Dermis microvascular lymphatic vessel endothelial cell (primary cell): ENCODE data around the gene PPFIA2. TPM values are rescaled to one million over a fixed set of nuclear protein-coding genes. Genes with fewer than 3 reads are reported as not detected.

ENCODE experiments used
- DNase-seq, 2 donors: peaks; one replicate each; pipeline versions ENCODE4 v3.0.0 to v3.0.0-alpha.2; 2010; ENCODE audit warnings: low read depth in 2 of 2
- total RNA-seq: library from RNA; depleted of rRNA; stranded (reverse); fragments of >200 nt; gene quantifications from 2 replicates; pipeline ENCODE4 v1.2.1, GENCODE V29; 2014

The PPFIA2 gene
- total RNA-seq, 1 donor from 2014 or later = not detected

DNA sequence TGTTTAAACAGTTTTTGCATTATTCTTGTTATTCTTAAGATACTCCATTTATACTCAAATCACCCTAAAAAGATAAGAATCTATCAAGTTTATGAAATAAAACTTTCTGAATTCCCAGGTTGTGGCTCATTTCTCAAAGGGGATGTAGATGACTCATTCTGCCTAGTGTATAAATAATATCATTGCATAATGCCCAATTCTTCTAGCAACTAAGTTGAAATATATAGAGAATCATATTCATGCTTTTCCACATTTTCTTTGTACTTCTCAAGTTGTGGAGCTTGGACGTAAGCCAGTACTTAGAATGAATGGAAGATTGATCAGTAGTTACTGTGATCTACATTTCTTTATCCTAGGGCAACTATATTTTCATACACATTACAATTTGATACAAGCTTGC, 201.1 kb downstream of the PPFIA2 start:
- no peak for DNase-seq

GRCh38 chr12:81546811-81547210, 212.3 kb downstream of the PPFIA2 start:
- DNase-seq = no peak

GRCh38 chr12:81543621-81544139, 215.5 kb downstream of the PPFIA2 start:
- no peak for DNase-seq

DNA sequence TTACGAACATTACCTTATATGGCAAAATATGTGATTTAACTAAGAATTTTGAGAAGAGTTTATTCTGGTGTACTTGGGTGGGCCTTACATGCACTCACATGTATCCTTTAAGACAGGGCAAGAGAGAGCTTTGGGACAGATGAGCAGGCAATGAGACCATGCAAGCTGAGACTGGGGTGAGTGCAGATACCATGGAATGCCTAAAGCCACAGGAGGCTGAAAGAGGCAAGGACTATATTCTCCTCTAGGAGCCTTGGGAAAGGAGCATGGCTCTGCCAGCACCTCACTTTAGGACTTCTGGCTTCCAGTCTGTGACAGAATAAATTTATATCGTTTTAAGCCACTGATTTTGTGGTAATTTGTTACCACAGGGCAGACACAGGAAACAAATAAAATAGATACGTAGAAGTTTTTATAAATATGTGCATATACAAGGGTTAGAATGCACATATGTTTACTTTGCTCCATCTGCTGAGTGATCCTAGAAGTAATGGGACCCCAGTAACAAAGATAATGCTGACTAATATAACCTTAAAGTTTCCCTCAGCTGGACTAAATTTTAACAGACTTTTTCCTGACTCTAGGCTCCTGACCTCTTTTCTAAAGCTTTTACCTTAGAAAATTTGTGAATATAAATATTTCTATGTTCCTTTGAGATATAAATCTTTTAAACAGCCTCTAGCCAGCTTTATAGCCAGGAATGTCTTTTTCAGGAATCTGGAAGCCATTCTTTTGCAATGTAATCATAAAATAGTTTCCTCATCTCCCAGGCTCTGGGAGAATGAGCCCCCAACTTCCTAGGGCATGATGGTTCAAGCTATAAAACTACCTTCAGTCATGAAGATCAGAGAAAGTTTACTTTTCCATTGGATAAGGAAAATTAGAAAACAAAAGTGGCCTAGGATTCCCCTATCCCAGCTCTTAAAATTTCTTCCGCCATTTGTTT, 216.8 kb downstream of the PPFIA2 start:
- DNase-seq = no peak

DNA sequence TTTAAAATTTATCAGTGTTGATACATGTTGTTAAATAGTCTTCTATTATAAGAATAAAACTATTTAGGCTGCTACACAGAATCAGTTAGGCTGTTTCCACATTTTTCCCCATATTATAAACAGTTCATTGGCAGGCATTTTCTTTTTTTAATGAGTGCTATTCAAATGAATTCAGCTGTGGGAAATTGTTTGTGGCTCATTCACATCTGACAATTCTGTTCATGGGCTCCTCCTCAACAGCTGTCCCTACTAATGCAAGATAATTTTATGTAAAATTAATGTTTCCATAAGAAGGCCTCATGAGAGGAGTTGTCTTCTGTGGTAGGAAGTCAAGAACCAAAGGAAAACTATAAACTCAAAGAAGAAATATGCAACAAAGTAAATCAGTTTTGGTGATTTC, 218.0 kb downstream of the PPFIA2 start:
- no peak for DNase-seq

- DNase-seq = no peak
Measured at GRCh38 chr12:81539279-81539678, 219.9 kb downstream of the PPFIA2 start.

- DNase-seq = no peak
Measured at GRCh38 chr12:81533054-81533453, 226.1 kb downstream of the PPFIA2 start.

- DNase-seq = no peak
Measured at GRCh38 chr12:81530352-81530751, 228.8 kb downstream of the PPFIA2 start.

GRCh38 chr12:81520064-81520945, 238.8 kb downstream of the PPFIA2 start:
- no peak for DNase-seq

GRCh38 chr12:81518638-81519037, 240.5 kb downstream of the PPFIA2 start:
- DNase-seq = no peak

GRCh38 chr12:81517296-81517695, 241.9 kb downstream of the PPFIA2 start:
- no peak for DNase-seq

GRCh38 chr12:81502912-81503695, 256.0 kb downstream of the PPFIA2 start:
- DNase-seq = no peak

DNA sequence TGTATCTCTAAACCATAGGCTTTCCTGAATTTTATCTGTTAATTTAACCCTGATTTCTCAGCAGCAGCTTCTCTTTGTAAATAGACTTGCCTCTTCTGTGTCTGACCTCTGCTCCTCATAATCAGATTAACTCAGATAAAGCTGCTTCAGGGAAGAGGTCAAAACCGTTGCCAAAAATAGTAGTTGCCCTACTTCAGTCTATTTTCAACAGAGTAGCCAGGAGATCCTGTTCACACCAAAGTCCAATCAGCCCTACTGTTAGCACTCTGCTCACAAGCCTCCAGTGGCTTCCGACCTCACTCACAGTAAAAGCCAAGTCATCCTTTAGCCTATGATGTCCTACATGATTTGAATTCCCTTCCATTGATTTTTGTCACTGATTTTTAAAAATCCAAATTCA, 258.4 kb downstream of the PPFIA2 start:
- DNase-seq = no peak

DNA sequence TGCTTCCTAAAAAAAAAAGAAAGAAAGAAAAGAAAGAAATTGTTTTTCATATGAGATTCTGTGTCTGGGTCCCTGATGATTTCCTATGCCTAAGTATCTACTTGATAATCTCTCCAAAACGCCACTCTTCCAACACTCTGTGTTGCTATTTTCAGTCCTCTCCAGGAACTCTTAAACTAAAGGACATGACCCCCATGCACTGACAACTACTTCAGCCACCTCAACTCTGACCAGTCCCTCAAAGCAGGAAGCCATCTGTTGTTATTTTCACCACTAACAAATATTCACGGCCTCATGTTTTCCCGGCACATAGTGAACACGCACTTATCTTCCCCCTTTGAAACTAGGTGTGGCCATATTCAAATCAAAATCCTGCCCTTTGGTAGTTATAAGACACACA, 259.3 kb downstream of the PPFIA2 start:
- DNase-seq = no peak

DNA sequence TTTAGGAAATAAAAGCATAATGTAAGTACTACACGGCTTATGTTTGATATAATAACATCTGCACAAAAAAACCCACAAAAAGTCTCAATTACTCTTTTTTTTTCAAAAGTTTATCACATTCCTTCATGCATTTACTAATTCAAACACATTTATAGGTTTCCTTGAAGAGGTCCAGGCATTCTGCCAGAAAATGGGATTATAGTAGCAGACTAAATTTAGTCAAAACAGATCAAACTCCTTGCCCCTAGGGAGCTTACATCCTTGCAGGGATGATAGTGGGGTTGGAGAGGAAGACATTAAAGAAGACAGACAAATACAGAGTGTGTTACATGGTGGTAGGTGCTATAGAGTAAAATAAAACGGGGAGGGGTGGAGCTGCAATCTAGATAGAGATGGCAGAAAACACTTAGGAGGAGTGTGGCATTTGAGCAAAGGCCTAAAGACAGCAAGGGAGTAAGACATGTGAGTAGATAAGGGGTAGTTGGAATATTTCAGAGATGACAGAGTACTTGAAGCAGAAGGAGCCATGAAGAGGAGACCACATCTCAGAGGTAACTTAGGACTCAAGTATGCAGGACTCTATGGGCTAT, 266.9 kb downstream of the PPFIA2 start:
- no peak for DNase-seq

GRCh38 chr12:81472934-81473333, 286.2 kb downstream of the PPFIA2 start:
- no peak for DNase-seq

- DNase-seq = no peak
Measured at GRCh38 chr12:81470923-81471322, 288.2 kb downstream of the PPFIA2 start.

DNA sequence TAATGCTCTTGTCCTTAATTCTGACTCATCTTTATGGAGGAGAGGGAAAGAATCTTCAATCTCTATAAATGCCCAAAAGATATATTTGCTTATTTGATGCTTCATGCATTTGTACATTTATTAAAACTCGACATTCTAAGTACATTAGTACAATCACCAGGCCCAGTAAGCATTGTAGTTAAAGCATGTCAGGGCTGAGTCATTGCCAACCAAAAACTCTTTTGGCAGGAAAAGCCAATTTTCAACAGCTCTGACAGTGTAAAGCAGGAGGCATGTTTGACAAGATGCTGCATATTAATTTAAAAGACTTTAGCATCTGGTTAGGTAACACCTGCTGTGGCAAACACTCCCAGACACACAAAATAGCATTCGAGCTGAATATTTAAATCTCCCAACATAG, 290.9 kb downstream of the PPFIA2 start:
- DNase-seq = no peak

GRCh38 chr12:81465876-81466275, 293.3 kb downstream of the PPFIA2 start:
- DNase-seq = no peak

- DNase-seq = no peak
Measured at GRCh38 chr12:81465191-81465590, 294.0 kb downstream of the PPFIA2 start.

DNA sequence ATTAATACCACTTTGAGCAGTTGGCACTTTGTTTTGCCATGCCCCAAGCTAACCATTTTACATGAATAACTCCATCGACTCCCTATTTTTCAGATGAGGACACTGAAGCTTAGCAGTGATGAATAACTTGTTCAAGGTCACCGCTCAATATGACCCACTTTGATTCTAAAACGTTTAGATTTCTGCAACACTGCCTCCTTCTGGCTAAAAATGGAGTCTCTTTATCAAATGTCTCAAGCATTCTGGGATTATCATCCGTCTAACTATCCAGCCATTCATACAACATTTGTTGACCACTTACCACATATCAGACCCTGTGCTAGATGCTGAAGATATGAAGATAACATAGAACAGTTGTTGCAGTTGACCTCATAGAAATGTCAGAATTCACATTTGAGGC, 298.0 kb downstream of the PPFIA2 start:
- DNase-seq = no peak
